ENCODE data around the gene FBXL20.
A peak's percentile ranks its signal among the peaks of the same experiment; 100 is the strongest.

Gene FBXL20

DNA sequence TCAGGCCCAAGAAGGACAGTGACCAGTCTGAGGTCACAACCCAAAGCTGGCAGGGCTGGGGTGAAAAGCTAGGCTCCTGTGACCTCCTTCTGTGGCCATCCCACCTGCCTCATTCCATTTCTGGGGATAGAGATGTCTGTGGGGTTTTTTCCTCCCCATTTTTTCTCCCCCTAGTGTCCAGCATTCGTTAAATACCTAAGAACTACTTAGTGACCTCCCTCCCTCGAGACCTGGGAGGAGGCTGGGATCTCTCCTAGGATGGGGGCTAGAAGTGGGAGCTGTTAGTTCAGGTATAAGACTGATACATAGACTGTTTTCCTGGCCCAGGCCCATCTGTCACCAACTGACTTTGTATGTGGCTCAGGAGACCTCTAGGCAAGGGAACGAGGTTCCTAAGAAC is 155.2 kb downstream of the FBXL20 start:
- H3K4me3 ChIP-seq (ENCODE audit: low read depth, low read length) = no peak overlapping the region
- no peaks in the 10 kb centered on the region for H3K36me3 ChIP-seq
- H3K9me3 ChIP-seq (ENCODE audit: severe bottlenecking) = no peaks in the 10 kb centered on the region

DNA sequence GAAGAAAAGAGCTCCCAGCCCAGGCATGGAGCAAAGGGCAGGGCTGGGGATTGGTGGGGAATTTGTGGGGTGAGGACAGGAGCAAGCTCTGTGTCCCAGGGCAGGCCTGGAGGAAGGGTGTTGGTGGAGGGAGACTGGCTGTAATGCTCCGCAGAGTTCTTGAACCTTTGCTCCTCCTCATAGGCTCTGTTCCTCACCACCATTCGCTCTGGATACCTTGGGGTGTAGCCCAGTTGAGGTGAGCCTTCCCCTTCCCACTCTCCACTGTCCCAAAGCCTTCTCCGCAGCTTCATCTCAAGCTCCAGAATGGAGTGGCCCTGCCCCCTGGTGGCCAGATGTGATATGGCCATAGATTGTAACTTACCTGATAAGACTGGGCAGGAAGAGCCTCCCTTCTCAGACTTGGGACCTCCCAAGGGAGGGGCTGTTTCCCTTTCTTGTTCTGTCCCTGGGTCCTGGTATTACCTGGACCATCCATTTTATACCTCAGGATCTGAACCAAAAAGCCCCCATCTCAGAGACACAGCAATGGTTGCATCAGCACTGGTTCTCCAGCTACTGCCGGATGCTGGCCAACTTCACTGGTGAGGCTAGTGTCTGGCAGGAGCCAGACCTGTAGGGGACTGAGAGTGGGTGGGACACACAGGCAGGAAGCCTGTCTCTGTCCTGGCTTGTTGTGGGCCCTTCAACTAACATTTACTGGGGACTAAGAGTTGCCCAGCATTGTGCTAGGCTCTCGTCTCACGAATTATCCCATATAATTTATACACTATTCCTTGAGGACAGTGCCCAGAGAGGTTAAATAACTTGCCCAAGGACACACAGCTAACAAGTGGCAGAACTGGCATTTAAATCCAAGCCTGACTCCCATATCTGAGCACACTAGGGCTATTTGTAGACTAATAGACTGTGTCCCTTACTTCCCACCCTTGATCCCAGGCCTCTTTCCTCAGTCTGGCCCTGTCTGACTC is 156.5 kb downstream of the FBXL20 start:
- no peak overlapping the region for H3K4me3 ChIP-seq (ENCODE audit: low read depth, low read length)
- H3K9me3 ChIP-seq (ENCODE audit: severe bottlenecking) = no peaks in the 10 kb centered on the region
- peak; percentile 89 for DNase-seq
- no peaks in the 10 kb centered on the region for H3K36me3 ChIP-seq
- no peak overlapping the region for H3K27ac ChIP-seq
- no peaks in the 10 kb centered on the region for H3K27me3 ChIP-seq (ENCODE audit: insufficient read depth, low read depth, severe bottlenecking)
- TF ChIP-seq, protein P1, sequence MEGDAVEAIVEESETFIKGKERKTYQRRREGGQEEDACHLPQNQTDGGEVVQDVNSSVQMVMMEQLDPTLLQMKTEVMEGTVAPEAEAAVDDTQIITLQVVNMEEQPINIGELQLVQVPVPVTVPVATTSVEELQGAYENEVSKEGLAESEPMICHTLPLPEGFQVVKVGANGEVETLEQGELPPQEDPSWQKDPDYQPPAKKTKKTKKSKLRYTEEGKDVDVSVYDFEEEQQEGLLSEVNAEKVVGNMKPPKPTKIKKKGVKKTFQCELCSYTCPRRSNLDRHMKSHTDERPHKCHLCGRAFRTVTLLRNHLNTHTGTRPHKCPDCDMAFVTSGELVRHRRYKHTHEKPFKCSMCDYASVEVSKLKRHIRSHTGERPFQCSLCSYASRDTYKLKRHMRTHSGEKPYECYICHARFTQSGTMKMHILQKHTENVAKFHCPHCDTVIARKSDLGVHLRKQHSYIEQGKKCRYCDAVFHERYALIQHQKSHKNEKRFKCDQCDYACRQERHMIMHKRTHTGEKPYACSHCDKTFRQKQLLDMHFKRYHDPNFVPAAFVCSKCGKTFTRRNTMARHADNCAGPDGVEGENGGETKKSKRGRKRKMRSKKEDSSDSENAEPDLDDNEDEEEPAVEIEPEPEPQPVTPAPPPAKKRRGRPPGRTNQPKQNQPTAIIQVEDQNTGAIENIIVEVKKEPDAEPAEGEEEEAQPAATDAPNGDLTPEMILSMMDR (IDR thresholded peaks at IDR 0.05; ENCODE audit: low read depth, low read length) = peak; percentile 91

More for the DNA sequence above, 155.2 kb downstream of the FBXL20 start:
- TF ChIP-seq, protein P1 (IDR thresholded peaks at IDR 0.05; ENCODE audit: low read depth, low read length) = 0 out of 2 replicates have a peak, but pooled peaks have one; percentile 9
- no peak overlapping the region for H3K27ac ChIP-seq
- DNase-seq = no peak
- H3K27me3 ChIP-seq (ENCODE audit: insufficient read depth, low read depth, severe bottlenecking) = no peaks in the 10 kb centered on the region

DNA sequence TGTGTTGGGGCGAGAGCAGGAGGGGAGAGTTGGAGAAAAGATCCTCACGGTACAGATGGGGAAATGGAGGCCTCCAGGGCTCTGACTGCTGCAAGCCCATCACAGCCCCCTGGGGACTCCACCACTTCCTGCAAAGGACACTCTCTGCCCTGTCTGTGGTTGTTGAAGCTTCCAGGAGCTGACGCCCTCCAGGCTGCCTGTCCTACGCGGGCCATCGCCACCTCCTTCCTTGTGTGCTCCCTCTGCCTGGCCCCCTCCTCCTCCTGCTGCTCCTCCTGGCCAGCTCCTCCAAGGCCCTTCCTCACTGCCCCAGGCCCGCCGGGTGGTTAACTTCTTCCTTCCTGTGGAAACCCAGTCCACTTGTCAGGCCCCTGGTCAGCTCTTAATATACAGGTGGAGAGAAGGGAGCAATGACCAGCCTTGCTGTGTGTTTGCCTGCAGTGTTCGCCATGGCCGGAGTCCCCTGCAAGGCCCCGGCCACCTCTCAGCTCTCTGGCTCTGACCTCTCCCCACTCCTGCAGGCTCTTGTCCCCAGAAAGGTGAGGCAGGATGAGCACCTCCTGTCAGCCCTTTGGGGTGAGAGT is 157.3 kb downstream of the FBXL20 start:
- Histone ChIP-seq H3K27me3 (ENCODE audit: insufficient read depth, low read depth, severe bottlenecking) (no peaks in the 10 kb centered on the region), H3K4me3 (ENCODE audit: low read depth, low read length) (no peak overlapping the region), H3K36me3 (no peaks in the 10 kb centered on the region), H3K9me3 (ENCODE audit: severe bottlenecking) (no peaks in the 10 kb centered on the region), H3K27ac (no peak overlapping the region)
- no peak for DNase-seq
- TF ChIP-seq, protein P1 (IDR thresholded peaks at IDR 0.05; ENCODE audit: low read depth, low read length) = no peak

DNA sequence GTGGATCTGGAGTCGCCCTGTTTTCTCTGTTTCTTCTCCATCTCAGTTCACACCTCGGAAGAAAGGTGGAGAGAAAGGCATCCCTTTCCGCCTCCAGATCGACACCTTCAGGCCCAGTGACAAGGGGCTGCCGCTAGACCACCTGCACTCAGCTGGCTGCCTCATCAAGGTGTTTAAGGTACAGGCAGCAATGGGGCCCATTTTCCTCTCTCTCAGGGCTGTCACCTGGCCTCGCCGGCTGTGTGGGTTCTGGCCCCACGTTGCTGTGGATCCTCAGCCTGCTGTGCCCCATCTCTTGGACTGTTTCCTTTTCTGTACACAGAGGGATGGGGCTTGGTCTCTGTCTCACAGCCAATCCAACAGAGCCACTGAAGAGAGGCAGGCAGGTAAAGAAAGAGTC is 158.3 kb downstream of the FBXL20 start:
- DNase-seq = no peak
- Histone ChIP-seq H3K9me3 (ENCODE audit: severe bottlenecking) (no peaks in the 10 kb centered on the region), H3K27ac (no peak overlapping the region), H3K4me3 (ENCODE audit: low read depth, low read length) (no peak overlapping the region), H3K27me3 (ENCODE audit: insufficient read depth, low read depth, severe bottlenecking) (no peaks in the 10 kb centered on the region), H3K36me3 (no peaks in the 10 kb centered on the region)
- TF ChIP-seq, protein P1 (IDR thresholded peaks at IDR 0.05; ENCODE audit: low read depth, low read length) = no peak

DNA sequence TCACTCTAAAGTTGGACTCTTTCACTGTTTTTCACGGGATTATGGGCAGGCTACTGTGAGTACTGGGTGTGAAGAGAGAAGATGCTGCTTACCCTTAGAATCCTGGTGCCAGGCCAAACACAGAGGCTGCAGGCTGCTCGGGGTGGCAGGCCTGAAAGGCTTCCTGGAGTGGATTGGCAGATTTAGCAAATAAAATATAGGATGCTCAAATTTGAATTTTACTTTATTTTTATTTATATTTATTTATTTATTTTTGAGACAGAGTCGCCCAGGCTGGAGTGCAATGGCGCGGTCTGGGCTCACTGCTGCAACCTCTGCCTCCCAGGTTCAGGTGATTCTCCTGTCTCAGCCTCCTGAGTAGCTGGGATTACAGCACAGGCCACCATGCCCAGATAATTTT is 160.8 kb downstream of the FBXL20 start:
- H3K36me3 ChIP-seq = no peaks in the 10 kb centered on the region
- H3K9me3 ChIP-seq (ENCODE audit: severe bottlenecking) = no peaks in the 10 kb centered on the region
- no peak overlapping the region for H3K4me3 ChIP-seq (ENCODE audit: low read depth, low read length)
- no peaks in the 10 kb centered on the region for H3K27me3 ChIP-seq (ENCODE audit: insufficient read depth, low read depth, severe bottlenecking)
- TF ChIP-seq, protein P1 (IDR thresholded peaks at IDR 0.05; ENCODE audit: low read depth, low read length) = no peak
- DNase-seq = no peak
- no peak overlapping the region for H3K27ac ChIP-seq

All from WERI-Rb-1 (cell line).